ENCODE results near the gene SYT7. TPM values are rescaled to one million over a fixed set of nuclear protein-coding genes. Genes with fewer than 3 reads are reported as not detected.

Gene SYT7
- total and polyA plus RNA-seq, 7 experiments from 2014 or later: 0.08 to 0.44 TPM; not detected in 5

DNA sequence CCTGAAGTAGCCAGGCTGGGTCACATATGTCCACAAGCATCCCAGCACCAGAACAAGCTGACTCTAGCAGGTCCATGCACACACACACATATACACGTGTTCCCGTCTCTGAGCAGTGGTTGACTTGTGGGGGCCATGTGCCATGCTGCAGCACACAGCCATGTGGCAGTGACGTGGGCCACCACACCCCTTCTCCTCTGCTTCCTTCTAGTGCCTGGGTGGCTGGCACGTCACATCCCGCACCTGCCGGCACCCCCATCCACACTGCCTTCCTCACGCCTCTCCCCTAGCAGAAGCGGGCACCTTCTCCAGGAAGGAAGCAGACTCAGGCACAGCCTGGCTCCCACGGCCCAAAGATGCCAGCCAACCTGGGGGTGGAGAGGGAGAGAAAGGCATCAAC, 9.5 kb downstream of the SYT7 start:
- intact Hi-C loops (cut with micrococcal nuclease): no loop called here
- no peak overlapping the region for H3K4me3 ChIP-seq (ENCODE audit: low read length)
- H3K36me3 Mint-ChIP-seq: peaks cover 0 to 4% (median 0%) of the 10 kb centered on the region in 5 donors
- H3K27me3 ChIP-seq (ENCODE audit: control insufficient read depth in 2 of 2, insufficient read depth in 2 of 2, low read length in 2 of 2): peaks cover 0 to 10% of the 10 kb centered on the region in 2 donors
- CTCF ChIA-PET: no interaction called here
- no peaks in the 10 kb centered on the region for H3K9me3 ChIP-seq (ENCODE audit: control insufficient read depth in 2 of 3, low read length in 3 of 3)
- DNase-seq (no peak), ATAC-seq (no peak)
- H3K36me3 ChIP-seq (ENCODE audit: control insufficient read depth in 2 of 3, insufficient read depth in 3 of 3, low read length in 3 of 3): no peaks in the 10 kb centered on the region
- H3K9me3 Mint-ChIP-seq: peaks cover 0 to 4% (median 0%) of the 10 kb centered on the region in 11 donors
- H3K4me1 ChIP-seq (ENCODE audit: control insufficient read depth in 2 of 2, insufficient read depth in 2 of 2, low read length in 2 of 2): no peaks in the 10 kb centered on the region
- H3K27ac ChIP-seq (ENCODE audit: low read depth, low read length): no peak overlapping the region
- H3K4me3 Mint-ChIP-seq: no peak overlapping the region
- peaks cover 21 to 58% (median 42%) of the 10 kb centered on the region in 5 donors for H3K27me3 Mint-ChIP-seq
- POLR2A ChIA-PET: no interaction called here
- peaks cover 0 to 7% (median 0%) of the 10 kb centered on the region in 7 donors for H3K4me1 Mint-ChIP-seq
- H3K27ac Mint-ChIP-seq: no peak overlapping the region

DNA sequence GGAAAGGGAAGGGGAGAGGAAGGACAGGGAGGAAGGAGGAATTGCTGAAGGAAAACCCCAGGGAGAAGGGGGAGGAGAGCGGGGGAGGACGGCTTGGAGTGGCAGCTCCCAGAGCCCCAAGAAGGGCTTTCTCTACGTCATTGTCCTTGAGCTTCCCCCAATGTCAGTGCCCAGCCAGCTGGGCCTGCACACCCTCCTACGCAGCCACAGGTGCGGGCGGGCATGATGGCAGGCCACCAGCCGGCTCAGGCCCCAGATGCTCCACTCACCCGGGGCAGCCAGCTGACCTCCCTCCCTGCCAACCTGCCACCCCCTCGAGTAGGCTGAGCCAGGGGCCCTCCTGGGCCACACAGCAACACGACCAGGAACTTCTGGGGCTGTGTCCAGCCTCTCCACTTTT, 11.2 kb downstream of the SYT7 start:
- Mint-ChIP-seq H3K36me3 (peaks cover 0 to 4% (median 0%) of the 10 kb centered on the region in 5 donors), H3K4me3 (no peak overlapping the region), H3K4me1 (peaks cover 0 to 7% (median 0%) of the 10 kb centered on the region in 7 donors), H3K27ac (peak overlapping the region in 1 of 9 donors; percentile 29), H3K9me3 (peaks cover 0 to 8% (median 0%) of the 10 kb centered on the region in 11 donors), H3K27me3 (peaks cover 21 to 74% (median 58%) of the 10 kb centered on the region in 5 donors)
- ATAC-seq (no peak), DNase-seq (no peak)
- Histone ChIP-seq H3K9me3 (ENCODE audit: control insufficient read depth in 2 of 3, low read length in 3 of 3) (no peaks in the 10 kb centered on the region), H3K36me3 (ENCODE audit: control insufficient read depth in 2 of 3, insufficient read depth in 3 of 3, low read length in 3 of 3) (no peaks in the 10 kb centered on the region), H3K27me3 (ENCODE audit: control insufficient read depth in 2 of 2, insufficient read depth in 2 of 2, low read length in 2 of 2) (peaks cover 0 to 10% of the 10 kb centered on the region in 2 donors), H3K27ac (ENCODE audit: low read depth, low read length) (no peak overlapping the region), H3K4me3 (ENCODE audit: low read length) (no peak overlapping the region), H3K4me1 (ENCODE audit: control insufficient read depth in 2 of 2, insufficient read depth in 2 of 2, low read length in 2 of 2) (no peaks in the 10 kb centered on the region)
- POLR2A ChIA-PET: no interaction called here
- CTCF ChIA-PET: no interaction called here
- intact Hi-C loops (cut with micrococcal nuclease): no loop called here

DNA sequence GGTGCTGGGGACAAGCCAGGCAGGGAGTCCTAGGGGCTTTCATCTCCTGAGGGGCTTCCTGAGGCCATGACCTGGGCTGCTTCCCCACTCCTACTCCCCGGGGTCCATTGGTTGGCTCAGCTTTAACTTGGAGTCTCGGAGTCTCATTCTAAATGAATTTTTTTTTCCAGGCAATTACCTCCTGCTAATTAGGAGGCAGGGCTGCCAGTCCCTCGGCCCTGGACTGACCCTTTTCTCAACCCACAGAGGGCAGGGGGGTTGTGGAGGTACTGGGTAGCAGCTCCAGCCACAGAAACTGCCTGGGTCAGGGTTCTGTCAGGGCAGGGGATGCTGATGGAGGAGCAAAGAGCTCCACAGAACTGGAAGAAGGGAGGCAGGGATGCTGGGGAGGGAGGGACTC, 11.9 kb downstream of the SYT7 start:
- H3K36me3 Mint-ChIP-seq: peaks cover 0 to 4% (median 0%) of the 10 kb centered on the region in 5 donors
- Histone ChIP-seq H3K4me3 (ENCODE audit: low read length) (no peak overlapping the region), H3K27ac (ENCODE audit: low read depth, low read length) (no peak overlapping the region), H3K36me3 (ENCODE audit: control insufficient read depth in 2 of 3, insufficient read depth in 3 of 3, low read length in 3 of 3) (no peaks in the 10 kb centered on the region), H3K9me3 (ENCODE audit: control insufficient read depth in 2 of 3, low read length in 3 of 3) (no peaks in the 10 kb centered on the region), H3K27me3 (ENCODE audit: control insufficient read depth in 2 of 2, insufficient read depth in 2 of 2, low read length in 2 of 2) (peaks cover 0 to 10% of the 10 kb centered on the region in 2 donors), H3K4me1 (ENCODE audit: control insufficient read depth in 2 of 2, insufficient read depth in 2 of 2, low read length in 2 of 2) (no peaks in the 10 kb centered on the region)
- H3K4me3 Mint-ChIP-seq: no peak overlapping the region
- peaks cover 0 to 8% (median 0%) of the 10 kb centered on the region in 11 donors for H3K9me3 Mint-ChIP-seq
- CTCF ChIA-PET: interaction anchor here (0.6 kb wide), 1 partner anchor 1666 kb away, joined by 3 read pairs; no protein-coding TSS in a partner anchor
- no peak for DNase-seq
- peaks cover 0 to 7% (median 0%) of the 10 kb centered on the region in 7 donors for H3K4me1 Mint-ChIP-seq
- POLR2A ChIA-PET: no interaction called here
- H3K27ac Mint-ChIP-seq: no peak overlapping the region
- H3K27me3 Mint-ChIP-seq: peaks cover 21 to 80% (median 65%) of the 10 kb centered on the region in 5 donors
- intact Hi-C loops (cut with micrococcal nuclease): no loop called here
- no peak for ATAC-seq

DNA sequence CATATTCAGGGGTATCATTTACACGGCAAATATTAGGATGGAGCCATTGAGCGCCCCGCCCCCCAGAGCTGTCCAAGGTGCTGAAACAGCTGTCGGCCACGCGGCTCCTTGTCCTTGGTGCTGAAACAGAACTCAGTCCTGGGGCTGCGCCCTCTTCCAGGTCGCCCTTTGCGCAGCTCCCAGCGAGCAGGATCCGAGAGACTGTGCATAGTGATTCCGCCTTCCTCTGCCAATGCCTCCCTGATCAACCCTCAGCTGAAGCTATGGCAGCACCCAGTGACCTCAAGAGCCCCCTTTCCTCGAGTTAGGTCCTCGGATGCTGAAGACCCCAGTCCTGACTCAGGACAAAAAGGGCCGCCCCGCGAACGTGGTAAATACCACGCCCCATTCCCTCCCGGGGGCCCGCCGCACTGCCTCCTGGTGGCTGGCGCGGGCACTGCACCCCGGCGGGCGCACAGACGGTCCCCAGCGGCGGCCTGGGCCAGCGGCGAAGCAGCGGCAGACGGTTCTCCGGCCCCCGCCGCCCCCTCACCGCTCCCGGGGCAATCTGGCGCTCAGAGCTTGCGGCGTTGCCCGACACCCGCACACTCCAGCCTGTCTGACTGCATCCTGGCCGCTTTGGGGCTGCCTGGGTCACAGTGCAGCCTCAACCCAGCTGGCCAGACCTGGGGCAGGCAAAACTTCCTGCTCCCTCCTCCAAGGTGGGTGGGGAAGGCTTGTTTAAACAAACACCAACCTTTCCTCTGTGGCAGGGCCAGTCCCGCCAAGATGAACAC, 13.4 kb downstream of the SYT7 start:
- H3K9me3 ChIP-seq (ENCODE audit: control insufficient read depth in 2 of 3, low read length in 3 of 3): no peaks in the 10 kb centered on the region
- Mint-ChIP-seq H3K27ac (peak overlapping the region in 2 of 9 donors; percentile 66 to 81), H3K4me3 (no peak overlapping the region), H3K4me1 (peaks cover 0 to 7% (median 0%) of the 10 kb centered on the region in 7 donors), H3K9me3 (peaks cover 0 to 8% (median 0%) of the 10 kb centered on the region in 11 donors), H3K36me3 (peaks cover 0 to 4% (median 0%) of the 10 kb centered on the region in 5 donors), H3K27me3 (peaks cover 21 to 84% (median 67%) of the 10 kb centered on the region in 5 donors)
- peak; percentile 92 for ATAC-seq
- peaks cover 0 to 10% of the 10 kb centered on the region in 2 donors for H3K27me3 ChIP-seq (ENCODE audit: control insufficient read depth in 2 of 2, insufficient read depth in 2 of 2, low read length in 2 of 2)
- H3K27ac ChIP-seq (ENCODE audit: low read depth, low read length): no peak overlapping the region
- ChIA-PET CTCF (no interaction called here), POLR2A (no interaction called here)
- H3K36me3 ChIP-seq (ENCODE audit: control insufficient read depth in 2 of 3, insufficient read depth in 3 of 3, low read length in 3 of 3): no peaks in the 10 kb centered on the region
- intact Hi-C loops (cut with micrococcal nuclease): loop anchor here in 1 of 2 donors (1.0 kb wide), 1 partner anchor 14 kb away; the partner anchor contains the start of gene SYT7
- H3K4me3 ChIP-seq (ENCODE audit: low read length): no peak overlapping the region
- no peaks in the 10 kb centered on the region for H3K4me1 ChIP-seq (ENCODE audit: control insufficient read depth in 2 of 2, insufficient read depth in 2 of 2, low read length in 2 of 2)
- DNase-seq: peak; percentile 50 to 77 (median 67)

DNA sequence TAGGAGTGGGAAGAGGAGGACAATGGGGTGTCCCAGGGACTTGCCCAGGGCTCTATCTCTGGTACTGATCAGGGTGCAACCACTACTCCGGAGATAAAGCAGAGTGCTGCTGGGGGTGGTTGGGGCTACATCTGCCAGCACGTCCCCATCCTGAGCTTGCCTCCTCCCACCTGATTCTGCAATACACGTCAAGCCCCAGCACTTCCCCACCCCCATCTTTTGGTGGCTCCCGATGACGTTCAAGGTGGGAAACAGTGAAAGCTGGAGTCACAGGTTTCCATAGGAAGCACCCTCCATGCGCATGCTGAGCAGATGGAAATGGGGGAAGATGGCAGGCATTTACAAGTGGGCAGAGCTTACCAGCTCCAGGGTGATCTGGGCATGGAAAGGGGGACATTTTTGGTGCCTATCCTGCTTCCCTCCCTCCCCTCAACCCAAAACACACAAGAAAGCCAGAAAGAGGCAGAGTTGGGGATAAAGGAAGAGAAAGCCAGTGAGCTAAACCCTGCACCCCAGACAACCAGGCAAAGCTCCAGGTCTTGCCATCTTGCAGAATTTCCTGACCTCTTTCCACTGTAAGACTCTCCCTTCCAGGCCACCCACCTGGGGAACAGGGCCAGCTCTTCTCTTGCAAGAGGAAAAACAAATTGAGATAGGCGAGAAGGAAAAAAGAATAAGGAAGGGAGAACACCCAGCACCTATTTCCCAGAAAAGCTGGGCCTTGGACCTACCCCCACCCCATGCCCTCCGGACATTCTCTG, 15.8 kb downstream of the SYT7 start:
- Mint-ChIP-seq H3K4me3 (no peak overlapping the region), H3K27me3 (peaks cover 21 to 75% (median 58%) of the 10 kb centered on the region in 5 donors), H3K27ac (peak overlapping the region in 1 of 9 donors; percentile 28), H3K36me3 (peaks cover 0 to 4% (median 0%) of the 10 kb centered on the region in 5 donors), H3K4me1 (peaks cover 0 to 7% (median 0%) of the 10 kb centered on the region in 7 donors), H3K9me3 (peaks cover 0 to 8% (median 0%) of the 10 kb centered on the region in 11 donors)
- intact Hi-C loops (cut with micrococcal nuclease): no loop called here
- CTCF ChIA-PET: no interaction called here
- Histone ChIP-seq H3K9me3 (ENCODE audit: control insufficient read depth in 2 of 3, low read length in 3 of 3) (no peaks in the 10 kb centered on the region), H3K4me3 (ENCODE audit: low read length) (no peak overlapping the region), H3K36me3 (ENCODE audit: control insufficient read depth in 2 of 3, insufficient read depth in 3 of 3, low read length in 3 of 3) (no peaks in the 10 kb centered on the region), H3K27me3 (ENCODE audit: control insufficient read depth in 2 of 2, insufficient read depth in 2 of 2, low read length in 2 of 2) (peaks cover 0 to 10% of the 10 kb centered on the region in 2 donors), H3K27ac (ENCODE audit: low read depth, low read length) (no peak overlapping the region), H3K4me1 (ENCODE audit: control insufficient read depth in 2 of 2, insufficient read depth in 2 of 2, low read length in 2 of 2) (no peaks in the 10 kb centered on the region)
- ATAC-seq (no peak), DNase-seq (no peak)
- POLR2A ChIA-PET: no interaction called here

DNA sequence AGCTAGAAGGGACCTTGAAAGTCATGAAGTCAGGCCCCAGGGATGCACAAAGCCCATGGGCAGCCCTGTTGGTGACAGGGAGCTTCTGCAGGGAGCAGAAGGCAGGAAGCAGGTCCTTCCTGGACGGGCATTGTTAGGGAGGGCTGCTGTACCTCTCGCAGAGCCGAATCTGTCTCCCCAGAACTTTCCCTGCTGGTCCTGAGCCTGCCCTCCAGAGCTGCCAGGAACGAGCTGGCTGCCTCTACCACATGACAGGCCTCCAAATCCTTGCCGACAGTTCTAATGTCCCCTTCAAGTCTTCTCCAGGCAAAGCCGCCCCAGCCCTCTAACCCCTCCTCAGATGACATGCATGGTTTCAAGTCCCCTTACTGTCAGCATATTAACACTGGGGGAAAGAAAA, 20.1 kb downstream of the SYT7 start:
- no peak for ATAC-seq

More for the DNA sequence above, 20.1 kb downstream of the SYT7 start:
- Histone ChIP-seq H3K4me3 (ENCODE audit: low read length) (no peak overlapping the region), H3K9me3 (ENCODE audit: control insufficient read depth in 2 of 3, low read length in 3 of 3) (no peaks in the 10 kb centered on the region), H3K27ac (ENCODE audit: low read depth, low read length) (no peak overlapping the region), H3K4me1 (ENCODE audit: control insufficient read depth in 2 of 2, insufficient read depth in 2 of 2, low read length in 2 of 2) (no peaks in the 10 kb centered on the region), H3K36me3 (ENCODE audit: control insufficient read depth in 2 of 3, insufficient read depth in 3 of 3, low read length in 3 of 3) (no peaks in the 10 kb centered on the region), H3K27me3 (ENCODE audit: control insufficient read depth in 2 of 2, insufficient read depth in 2 of 2, low read length in 2 of 2) (no peaks in the 10 kb centered on the region)
- Mint-ChIP-seq H3K27me3 (peaks cover 21 to 69% (median 57%) of the 10 kb centered on the region in 5 donors), H3K9me3 (peaks cover 0 to 2% (median 0%) of the 10 kb centered on the region in 11 donors), H3K4me1 (peaks cover 0 to 3% (median 0%) of the 10 kb centered on the region in 7 donors), H3K27ac (no peak overlapping the region), H3K36me3 (no peaks in the 10 kb centered on the region), H3K4me3 (no peak overlapping the region)
- intact Hi-C loops (cut with micrococcal nuclease): no loop called here
- ChIA-PET CTCF (no interaction called here), POLR2A (no interaction called here)
- DNase-seq: no peak
